Kidney (tissue), 14 donors: ENCODE data around the gene CSN3. TPM values are rescaled to one million over a fixed set of nuclear protein-coding genes. Genes with fewer than 3 reads are reported as not detected.
A peak's percentile ranks its signal among the peaks of the same experiment; 100 is the strongest.

Source experiments
- DNase-seq, 5 donors: peaks; one replicate each; pipeline ENCODE4 v3.0.0-alpha.2; 2013 to 2020
- FAIRE-seq: peaks from 2 replicates; lab custom pipeline; 2012; peaks lifted over from hg19 to GRCh38; lab: Jason Lieb, UNC
- H3K27ac ChIP-seq, 2 donors: one replicate each; pipeline ENCODE4 v1.7.0; 2013; ENCODE audit warnings: low read depth in 2 of 2, low read length in 2 of 2, inconsistent platforms in 1 of 2
- H3K27me3 ChIP-seq: one replicate; pipeline ENCODE4 v1.7.1; 2013; ENCODE audit warnings: low read length, inconsistent platforms; ENCODE audit not compliant: control insufficient read depth, insufficient read depth
- H3K36me3 ChIP-seq, 3 donors: one replicate each; pipeline versions ENCODE4 v1.7.0 to v1.7.1; 2013; ENCODE audit warnings: low read length in 3 of 3, control low read depth in 1 of 3, inconsistent platforms in 1 of 3; ENCODE audit not compliant: insufficient read depth in 3 of 3, control insufficient read depth in 2 of 3
- H3K4me1 ChIP-seq, 3 donors: one replicate each; pipeline versions ENCODE4 v1.7.0 to v1.7.1; 2013; ENCODE audit warnings: low read length in 3 of 3, inconsistent platforms in 1 of 3, low read depth in 1 of 3; ENCODE audit not compliant: control insufficient read depth in 2 of 3, insufficient read depth in 2 of 3
- H3K4me3 ChIP-seq, 3 donors: one replicate each; pipeline versions ENCODE4 v1.7.0 to v1.8.1; 2013; ENCODE audit warnings: low read length in 3 of 3, control low read depth in 1 of 3, inconsistent platforms in 1 of 3
- H3K9ac ChIP-seq, 3 donors: one replicate each; pipeline versions ENCODE4 v1.7.0 to v1.7.1; 2013; ENCODE audit warnings: low read length in 3 of 3, control low read depth in 1 of 3, inconsistent platforms in 1 of 3
- H3K9me3 ChIP-seq, 3 donors: one replicate each; pipeline versions ENCODE4 v1.7.0 to v1.7.1; 2013; ENCODE audit warnings: low read length in 3 of 3, control low read depth in 1 of 3, inconsistent platforms in 1 of 3; ENCODE audit not compliant: control insufficient read depth in 2 of 3, insufficient read depth in 1 of 3
- CTCF ChIP-seq: IDR thresholded peaks from 3 replicates; pipeline ENCODE4 v1.5.1; 2012; ENCODE audit warnings: mild to moderate bottlenecking, moderate library complexity, borderline replicate concordance; ENCODE audit not compliant: insufficient read depth; ENCODE audit errors: extremely low read depth
- intact Hi-C: fragments of 100-400 bp; cut with DNase I; formaldehyde crosslinking; loops from one replicate; pipeline ENCODE4 v1.11.1; 2022
- polyA plus RNA-seq: library from polyadenylated mRNA; stranded (reverse); fragments of 350-450 nt; fragmentation: Illumina TruSeq; extraction: RNeasy Lipid Tissue Mini Kit (QIAGEN cat#74804); gene quantifications from one replicate; pipeline ENCODE4 v1.2.3, GENCODE V29; 2014; ENCODE audit warnings: low read depth, low replicate concordance; ENCODE audit not compliant: insufficient read depth
- total RNA-seq: library from RNA; stranded (reverse); fragmentation: NEBNext Ultra II Directional; extraction: Animal tissue kit (Norgen Biotek cat#: 25700); gene quantifications from one replicate; pipeline ENCODE4 v1.2.1, GENCODE V29; 2021
- donor health status: control.
- donor health status: control.
- donor health status: control.
- donor health status: control.
- donor health status: control.
- donor health status: DM: yes; HTN: yes; CAD: no.
- donor health status: Normal renal cell carcinoma (clear cell type).

Gene CSN3
- total and polyA plus RNA-seq, 2 donors from 2014 or later: not detected

- Histone ChIP-seq H3K27ac (no peak overlapping the region), H3K4me3 (no peak overlapping the region), H3K27me3 (no peaks in the 10 kb centered on the region), H3K9me3 (no peaks in the 10 kb centered on the region), H3K4me1 (peaks cover 0 to 3% (median 0%) of the 10 kb centered on the region in 3 donors), H3K36me3 (no peaks in the 10 kb centered on the region), H3K9ac (no peak overlapping the region)
- peak in 2 of 5 donors; percentile 29 to 56 for DNase-seq
- intact Hi-C loops: no loop called here
- no peak for FAIRE-seq
- no peak for TF ChIP-seq CTCF
Observed at GRCh38 chr4:70288651-70289050, 46.3 kb downstream of the CSN3 start.

- H3K27ac ChIP-seq: no peak overlapping the region
- FAIRE-seq (no peak), DNase-seq (no peak)
- no peaks in the 10 kb centered on the region for H3K27me3 ChIP-seq
- H3K9me3 ChIP-seq: no peaks in the 10 kb centered on the region
- intact Hi-C loops: no loop called here
- peaks cover 0 to 3% (median 0%) of the 10 kb centered on the region in 3 donors for H3K4me1 ChIP-seq
- no peaks in the 10 kb centered on the region for H3K36me3 ChIP-seq
- TF ChIP-seq CTCF: no peak
- no peak overlapping the region for H3K9ac ChIP-seq
- H3K4me3 ChIP-seq: no peak overlapping the region
Observed at GRCh38 chr4:70291341-70291740, 48.9 kb downstream of the CSN3 start.

GRCh38 chr4:70297576-70297975 lies 55.2 kb downstream of the CSN3 start:
- H3K9ac ChIP-seq: no peak overlapping the region
- no peaks in the 10 kb centered on the region for H3K36me3 ChIP-seq
- no peaks in the 10 kb centered on the region for H3K27me3 ChIP-seq
- H3K4me3 ChIP-seq: no peak overlapping the region
- no peak for TF ChIP-seq CTCF
- DNase-seq: no peak
- FAIRE-seq: no peak
- H3K4me1 ChIP-seq: no peaks in the 10 kb centered on the region
- no peak overlapping the region for H3K27ac ChIP-seq
- no peaks in the 10 kb centered on the region for H3K9me3 ChIP-seq
- intact Hi-C loops: no loop called here

GRCh38 chr4:70298051-70298450 lies 55.7 kb downstream of the CSN3 start:
- Histone ChIP-seq H3K27ac (no peak overlapping the region), H3K4me3 (no peak overlapping the region), H3K36me3 (no peaks in the 10 kb centered on the region), H3K4me1 (no peaks in the 10 kb centered on the region), H3K9me3 (no peaks in the 10 kb centered on the region), H3K9ac (no peak overlapping the region), H3K27me3 (no peaks in the 10 kb centered on the region)
- peak in 1 of 5 donors; percentile 38 for DNase-seq
- intact Hi-C loops: no loop called here
- FAIRE-seq: no peak
- no peak for TF ChIP-seq CTCF
